Mesenchymal stem cell (in vitro differentiated cells and primary cell): ENCODE results near the gene GRK3.

ENCODE experiments used
- DNase-seq: peaks from one replicate; pipeline ENCODE4 v3.0.0-alpha.2; 2013
- H2AFZ ChIP-seq: one replicate; pipeline ENCODE4 v1.6.1; 2013; ENCODE audit warnings: low read depth, mild to moderate bottlenecking, control low read depth, inconsistent platforms, low read length, moderate library complexity
- H2AK5ac ChIP-seq: 2 replicates; pipeline ENCODE4 v1.6.1; 2013; ENCODE audit warnings: low read length, moderate library complexity, mild to moderate bottlenecking, inconsistent platforms; ENCODE audit not compliant: severe bottlenecking
- H2BK120ac ChIP-seq: one replicate; pipeline ENCODE4 v1.6.1; 2013; ENCODE audit warnings: low read depth, mild to moderate bottlenecking, inconsistent platforms, low read length, moderate library complexity
- H2BK12ac ChIP-seq, 2 experiments: one replicate each; pipeline ENCODE4 v1.6.1; 2013; ENCODE audit warnings: inconsistent platforms in 2 of 2, low read length in 2 of 2, mild to moderate bottlenecking in 2 of 2, moderate library complexity in 2 of 2, control low read depth in 1 of 2
- H2BK15ac ChIP-seq: one replicate; pipeline ENCODE4 v1.6.1; 2013; ENCODE audit warnings: mild to moderate bottlenecking, low read depth, inconsistent platforms; ENCODE audit not compliant: poor library complexity, severe bottlenecking
- H2BK5ac ChIP-seq: 2 replicates; pipeline ENCODE4 v1.6.1; 2013; ENCODE audit warnings: low read depth, mild to moderate bottlenecking, low read length, control low read depth, inconsistent platforms; ENCODE audit not compliant: poor library complexity, severe bottlenecking
- H3K14ac ChIP-seq, 2 experiments: one replicate each; pipeline ENCODE4 v1.6.1; 2013; ENCODE audit warnings: inconsistent platforms in 2 of 2, low read length in 2 of 2, control low read depth in 1 of 2, mild to moderate bottlenecking in 1 of 2, moderate library complexity in 1 of 2
- H3K18ac ChIP-seq, 2 experiments: one replicate each; pipeline ENCODE4 v1.6.1; 2013; ENCODE audit warnings: inconsistent platforms in 2 of 2, low read length in 2 of 2, control low read depth in 1 of 2, low read depth in 1 of 2, mild to moderate bottlenecking in 1 of 2
- H3K23ac ChIP-seq, 2 experiments: one replicate each; pipeline ENCODE4 v1.6.1; 2013; ENCODE audit warnings: inconsistent platforms in 2 of 2, low read length in 2 of 2, mild to moderate bottlenecking in 2 of 2, moderate library complexity in 2 of 2, control low read depth in 1 of 2
- H3K27ac ChIP-seq: 2 replicates; pipeline ENCODE4 v1.5.1; 2013; ENCODE audit warnings: mild to moderate bottlenecking, moderate library complexity, low read length, control low read depth, inconsistent platforms; ENCODE audit not compliant: poor library complexity, severe bottlenecking
- H3K27me3 ChIP-seq, 2 experiments: 2 replicates each; pipeline versions ENCODE4 v1.6.1 to v1.7.0; 2013; ENCODE audit warnings: low read length in 2 of 2, mild to moderate bottlenecking in 2 of 2, moderate library complexity in 2 of 2, control low read depth in 1 of 2, inconsistent platforms in 1 of 2; ENCODE audit not compliant: control insufficient read depth in 1 of 2, insufficient read depth in 1 of 2
- H3K36me3 ChIP-seq, 2 experiments: 2 replicates each; pipeline versions ENCODE4 v1.6.1 to v1.7.0; 2013; ENCODE audit warnings: low read length in 2 of 2, control low read depth in 1 of 2, inconsistent platforms in 1 of 2, low read depth in 1 of 2, mild to moderate bottlenecking in 1 of 2; ENCODE audit not compliant: insufficient read depth in 2 of 2, control insufficient read depth in 1 of 2
- H3K4ac ChIP-seq, 2 experiments: one replicate each; pipeline ENCODE4 v1.6.1; 2013; ENCODE audit warnings: inconsistent platforms in 2 of 2, low read length in 2 of 2, mild to moderate bottlenecking in 2 of 2, moderate library complexity in 2 of 2, control low read depth in 1 of 2, low read depth in 1 of 2
- H3K4me1 ChIP-seq: 2 replicates; pipeline ENCODE4 v1.6.1; 2013; ENCODE audit warnings: low read depth, low read length, control low read depth; ENCODE audit not compliant: control insufficient read depth, insufficient read depth
- H3K4me2 ChIP-seq: 2 replicates; pipeline ENCODE4 v1.6.1; 2013; ENCODE audit warnings: low read length, mild to moderate bottlenecking, inconsistent platforms; ENCODE audit not compliant: poor library complexity, severe bottlenecking
- H3K4me3 ChIP-seq, 2 experiments: 2 replicates each; pipeline versions ENCODE4 v1.5.1 to v1.7.0; 2013; ENCODE audit warnings: low read length in 2 of 2, mild to moderate bottlenecking in 2 of 2, control low read depth in 1 of 2, low read depth in 1 of 2; ENCODE audit not compliant: insufficient read depth in 1 of 2
- H3K79me1 ChIP-seq: replicated peaks from 2 replicates; pipeline ENCODE4 v1.6.1; 2013; ENCODE audit warnings: mild to moderate bottlenecking, control low read depth, low read length, inconsistent platforms; ENCODE audit not compliant: poor library complexity, severe bottlenecking
- H3K9ac ChIP-seq: 2 replicates; pipeline ENCODE4 v1.7.0; 2013; ENCODE audit warnings: mild to moderate bottlenecking, low read length, moderate library complexity
- H3K9me3 ChIP-seq: 2 replicates; pipeline ENCODE4 v1.7.0; 2013; ENCODE audit warnings: mild to moderate bottlenecking, low read length; ENCODE audit not compliant: control insufficient read depth
- H4K8ac ChIP-seq: one replicate; pipeline ENCODE4 v1.6.1; 2013; ENCODE audit warnings: inconsistent platforms, mild to moderate bottlenecking, low read length, moderate library complexity
- H4K91ac ChIP-seq: one replicate; pipeline ENCODE4 v1.6.1; 2013; ENCODE audit warnings: mild to moderate bottlenecking, low read length, inconsistent platforms
- WGBS: methylation state at CpG from one replicate; pipeline ENCODE4 v1.1.7; 2013; ENCODE audit warnings: mixed read lengths; 5-methylcytosine and 5-hydroxymethylcytosine counted together

GRK3 gene

GRCh38 chr22:25545672-25546071 is 18.8 kb upstream of the GRK3 start:
- H3K9me3 ChIP-seq = no peaks in the 10 kb centered on the region
- H3K79me1 ChIP-seq = no peaks in the 10 kb centered on the region
- no peak overlapping the region for H3K4me3 ChIP-seq
- 90% methylated on average over 10 of the region's 10 CpGs for WGBS
- no peak overlapping the region for H3K23ac ChIP-seq
- no peak overlapping the region for H4K91ac ChIP-seq
- no peak overlapping the region for H2BK12ac ChIP-seq
- no peak overlapping the region for H2BK15ac ChIP-seq
- no peak overlapping the region for H2AFZ ChIP-seq
- H3K27me3 ChIP-seq = peaks cover 0 to 8% of the 10 kb centered on the region in 2 experiments
- no peak overlapping the region for H3K14ac ChIP-seq
- no peak overlapping the region for H2BK5ac ChIP-seq
- no peak for DNase-seq
- no peak overlapping the region for H2AK5ac ChIP-seq
- no peak overlapping the region for H4K8ac ChIP-seq
- no peak overlapping the region for H3K27ac ChIP-seq
- no peak overlapping the region for H3K4ac ChIP-seq
- H3K18ac ChIP-seq = no peak overlapping the region
- H3K9ac ChIP-seq = no peak overlapping the region
- no peak overlapping the region for H3K4me2 ChIP-seq
- no peaks in the 10 kb centered on the region for H3K4me1 ChIP-seq
- no peaks in the 10 kb centered on the region for H3K36me3 ChIP-seq
- H2BK120ac ChIP-seq = no peak overlapping the region

DNA sequence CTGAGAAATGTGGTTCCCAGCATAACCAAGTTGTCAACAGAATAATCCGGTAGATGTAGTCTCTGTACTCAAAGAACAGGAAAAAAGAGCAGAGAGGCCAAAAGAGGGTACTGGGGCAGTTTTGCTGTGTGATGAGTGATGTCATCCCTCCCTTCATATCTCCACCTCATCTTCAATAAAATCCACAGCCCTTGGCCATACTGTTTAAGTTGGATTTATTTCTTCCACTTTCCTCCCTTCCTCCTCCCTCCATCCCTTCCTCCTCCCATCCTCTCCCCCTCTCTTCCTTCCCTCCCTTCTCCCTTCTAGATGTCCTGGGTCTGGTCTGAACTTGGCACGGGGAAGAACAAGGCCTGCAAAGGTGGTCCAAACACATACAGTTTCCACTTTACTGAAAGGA is 18.2 kb upstream of the GRK3 start:
- DNase-seq = no peak
- H3K4ac ChIP-seq = no peak overlapping the region

DNA sequence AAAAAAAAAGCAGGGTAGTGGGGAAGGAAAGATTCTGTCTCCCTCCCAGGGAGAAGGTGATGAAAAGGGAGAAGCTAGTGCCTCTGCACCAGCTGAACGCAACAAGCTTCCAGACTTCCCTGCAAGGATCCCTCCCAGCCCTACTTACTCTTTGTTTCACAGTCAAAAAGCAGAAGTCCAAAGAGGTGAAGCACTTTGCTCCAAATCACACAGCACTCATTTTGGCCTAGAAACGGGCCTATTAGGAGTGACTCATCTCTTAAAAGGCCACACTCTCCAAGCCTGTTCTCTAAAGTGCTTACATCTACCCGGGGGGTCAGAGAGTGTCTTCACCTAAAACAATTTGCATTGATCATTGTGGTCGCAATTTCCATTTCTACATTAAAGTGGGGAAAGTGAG is 17.7 kb upstream of the GRK3 start:
- no peak overlapping the region for H3K4ac ChIP-seq
- peaks cover 0 to 8% of the 10 kb centered on the region in 2 experiments for H3K27me3 ChIP-seq
- DNase-seq = no peak
- no peak overlapping the region for H2BK15ac ChIP-seq
- no peak overlapping the region for H2BK12ac ChIP-seq
- 71% methylated on average over 4 of the region's 4 CpGs for WGBS
- H3K14ac ChIP-seq = no peak overlapping the region
- no peak overlapping the region for H3K18ac ChIP-seq
- no peak overlapping the region for H2BK120ac ChIP-seq
- no peak overlapping the region for H3K4me2 ChIP-seq
- no peaks in the 10 kb centered on the region for H3K79me1 ChIP-seq
- H3K4me3 ChIP-seq = no peak overlapping the region
- no peak overlapping the region for H2AK5ac ChIP-seq
- H3K27ac ChIP-seq = no peak overlapping the region
- no peak overlapping the region for H3K9ac ChIP-seq
- H4K91ac ChIP-seq = no peak overlapping the region
- H3K4me1 ChIP-seq = no peaks in the 10 kb centered on the region
- H3K9me3 ChIP-seq = no peaks in the 10 kb centered on the region
- H3K23ac ChIP-seq = no peak overlapping the region
- no peak overlapping the region for H4K8ac ChIP-seq
- H3K36me3 ChIP-seq = no peaks in the 10 kb centered on the region
- no peak overlapping the region for H2BK5ac ChIP-seq
- H2AFZ ChIP-seq = no peak overlapping the region

More for the DNA sequence above, 18.2 kb upstream of the GRK3 start:
- Histone ChIP-seq H4K91ac (no peak overlapping the region), H3K27ac (no peak overlapping the region), H3K18ac (no peak overlapping the region), H3K36me3 (no peaks in the 10 kb centered on the region), H3K9me3 (no peaks in the 10 kb centered on the region), H3K27me3 (peaks cover 0 to 8% of the 10 kb centered on the region in 2 experiments), H3K23ac (no peak overlapping the region), H3K4me1 (no peaks in the 10 kb centered on the region), H2BK120ac (no peak overlapping the region), H2BK5ac (no peak overlapping the region), H2AK5ac (no peak overlapping the region), H3K79me1 (no peaks in the 10 kb centered on the region), H3K14ac (no peak overlapping the region), H2BK15ac (no peak overlapping the region), H3K4me2 (no peak overlapping the region), H2BK12ac (no peak overlapping the region), H3K9ac (no peak overlapping the region), H4K8ac (no peak overlapping the region), H2AFZ (no peak overlapping the region), H3K4me3 (no peak overlapping the region)
- WGBS = 71% methylated on average over 1 of the region's 2 CpGs

DNA sequence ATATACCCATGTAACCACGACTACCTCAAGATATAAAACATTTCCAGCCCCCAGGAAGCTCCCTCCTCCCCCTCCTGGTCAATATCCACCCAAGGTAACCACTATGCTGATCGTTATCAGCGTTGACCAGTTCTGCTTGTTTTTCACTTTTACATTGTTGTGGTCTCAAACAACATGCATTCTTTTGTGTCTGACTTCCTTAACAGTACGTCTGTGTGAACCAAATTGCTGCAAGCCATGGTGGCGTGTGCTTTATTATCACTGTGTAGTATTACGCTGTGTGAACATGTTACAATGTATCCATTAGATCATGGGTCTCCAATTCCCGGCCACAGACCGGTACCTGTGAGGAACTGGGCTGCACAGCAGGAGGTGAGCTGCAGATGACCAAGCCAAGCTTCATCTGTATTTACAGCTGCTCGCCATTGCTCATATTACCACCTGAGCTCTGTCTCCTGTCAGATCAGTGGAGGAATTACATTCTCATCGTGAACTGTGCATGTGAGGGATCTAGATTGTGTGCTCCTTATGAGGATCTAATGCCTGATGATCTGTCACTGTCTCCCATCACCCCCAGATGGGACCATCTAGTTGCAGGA is 15.5 kb upstream of the GRK3 start:
- DNase-seq = no peak
- Histone ChIP-seq H3K27ac (no peak overlapping the region), H3K9me3 (no peaks in the 10 kb centered on the region), H3K79me1 (no peaks in the 10 kb centered on the region), H3K18ac (no peak overlapping the region), H2BK5ac (no peak overlapping the region), H2BK120ac (no peak overlapping the region), H4K8ac (no peak overlapping the region), H3K4me2 (no peak overlapping the region), H3K9ac (no peak overlapping the region), H3K27me3 (peaks cover 0 to 12% of the 10 kb centered on the region in 2 experiments), H2AK5ac (no peak overlapping the region), H3K4ac (no peak overlapping the region), H2BK12ac (no peak overlapping the region), H3K4me3 (no peak overlapping the region), H3K14ac (no peak overlapping the region), H3K23ac (no peak overlapping the region), H3K36me3 (no peaks in the 10 kb centered on the region), H4K91ac (no peak overlapping the region), H2AFZ (no peak overlapping the region), H3K4me1 (no peaks in the 10 kb centered on the region), H2BK15ac (no peak overlapping the region)
- WGBS = 89% methylated on average over 9 of the region's 10 CpGs
